Measurements from ENCODE around the gene PIP.

Gene PIP

DNA sequence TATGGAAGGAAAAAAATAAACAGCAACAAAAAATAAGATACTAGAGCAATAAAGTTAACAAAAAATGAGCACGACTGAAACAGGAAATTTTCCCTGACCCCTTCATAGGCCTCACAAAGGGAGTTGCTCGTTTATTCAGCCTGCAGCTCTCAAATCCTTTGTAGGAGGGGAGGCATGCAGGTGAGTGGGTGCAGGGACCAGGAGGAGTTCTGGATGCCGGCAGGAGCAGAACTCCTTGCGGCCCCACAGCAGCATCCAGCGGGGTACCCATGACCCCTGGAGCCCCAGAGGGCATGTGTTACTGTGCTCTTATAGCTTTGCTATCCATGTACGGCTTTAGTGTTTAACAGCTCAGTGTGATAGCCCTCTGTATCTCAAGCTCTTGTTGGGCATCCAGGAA is 57.1 kb downstream of the PIP start:
- no peak overlapping the region for H3K4me2 ChIP-seq (ENCODE audit: low read depth, low read length, poor library complexity, severe bottlenecking)
- no peak overlapping the region for H3K4me3 ChIP-seq (ENCODE audit: insufficient read depth, low read length, poor library complexity, severe bottlenecking)
- no peaks in the 10 kb centered on the region for H3K9me2 ChIP-seq (replicated peaks; ENCODE audit: insufficient read depth, low read length)
- H3K27ac ChIP-seq (ENCODE audit: low read depth, low read length), result no peak overlapping the region
- no peaks in the 10 kb centered on the region for H3K9me3 ChIP-seq (ENCODE audit: insufficient read depth, low read length)
- no peaks in the 10 kb centered on the region for H3F3A ChIP-seq (ENCODE audit: insufficient read depth)
- TF ChIP-seq, protein P1, sequence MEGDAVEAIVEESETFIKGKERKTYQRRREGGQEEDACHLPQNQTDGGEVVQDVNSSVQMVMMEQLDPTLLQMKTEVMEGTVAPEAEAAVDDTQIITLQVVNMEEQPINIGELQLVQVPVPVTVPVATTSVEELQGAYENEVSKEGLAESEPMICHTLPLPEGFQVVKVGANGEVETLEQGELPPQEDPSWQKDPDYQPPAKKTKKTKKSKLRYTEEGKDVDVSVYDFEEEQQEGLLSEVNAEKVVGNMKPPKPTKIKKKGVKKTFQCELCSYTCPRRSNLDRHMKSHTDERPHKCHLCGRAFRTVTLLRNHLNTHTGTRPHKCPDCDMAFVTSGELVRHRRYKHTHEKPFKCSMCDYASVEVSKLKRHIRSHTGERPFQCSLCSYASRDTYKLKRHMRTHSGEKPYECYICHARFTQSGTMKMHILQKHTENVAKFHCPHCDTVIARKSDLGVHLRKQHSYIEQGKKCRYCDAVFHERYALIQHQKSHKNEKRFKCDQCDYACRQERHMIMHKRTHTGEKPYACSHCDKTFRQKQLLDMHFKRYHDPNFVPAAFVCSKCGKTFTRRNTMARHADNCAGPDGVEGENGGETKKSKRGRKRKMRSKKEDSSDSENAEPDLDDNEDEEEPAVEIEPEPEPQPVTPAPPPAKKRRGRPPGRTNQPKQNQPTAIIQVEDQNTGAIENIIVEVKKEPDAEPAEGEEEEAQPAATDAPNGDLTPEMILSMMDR (IDR thresholded peaks at IDR 0.05; ENCODE audit: insufficient read depth, low read length, poor library complexity, severe bottlenecking), result no peak
- TF ChIP-seq EZH2phosphoT487 (conservative IDR thresholded peaks at IDR 0.05; ENCODE audit: low read length), result no peak
- no peaks in the 10 kb centered on the region for H3K27me3 ChIP-seq (ENCODE audit: low read length)
- no peak overlapping the region for H3K9ac ChIP-seq (ENCODE audit: low read length)
- no peaks in the 10 kb centered on the region for H3K79me2 ChIP-seq (ENCODE audit: insufficient read depth, low read length)
- no peaks in the 10 kb centered on the region for H4K20me1 ChIP-seq (ENCODE audit: low read depth, low read length)
- no peaks in the 10 kb centered on the region for H3K36me3 ChIP-seq (ENCODE audit: low read length)
- H2AFZ ChIP-seq (ENCODE audit: low read depth, low read length, severe bottlenecking), result no peak overlapping the region
